ENCODE results near the gene SLC5A11. TPM values are rescaled to one million over a fixed set of nuclear protein-coding genes. Genes with fewer than 3 reads are reported as not detected.
A peak's percentile ranks its signal among the peaks of the same experiment; 100 is the strongest.

The SLC5A11 gene
- total and polyA plus RNA-seq, 2 of the 13 experiments (the other 11 are each of a cell fraction or from before 2014, with no cell fraction given): 1.2 to 3.3 TPM

DNA sequence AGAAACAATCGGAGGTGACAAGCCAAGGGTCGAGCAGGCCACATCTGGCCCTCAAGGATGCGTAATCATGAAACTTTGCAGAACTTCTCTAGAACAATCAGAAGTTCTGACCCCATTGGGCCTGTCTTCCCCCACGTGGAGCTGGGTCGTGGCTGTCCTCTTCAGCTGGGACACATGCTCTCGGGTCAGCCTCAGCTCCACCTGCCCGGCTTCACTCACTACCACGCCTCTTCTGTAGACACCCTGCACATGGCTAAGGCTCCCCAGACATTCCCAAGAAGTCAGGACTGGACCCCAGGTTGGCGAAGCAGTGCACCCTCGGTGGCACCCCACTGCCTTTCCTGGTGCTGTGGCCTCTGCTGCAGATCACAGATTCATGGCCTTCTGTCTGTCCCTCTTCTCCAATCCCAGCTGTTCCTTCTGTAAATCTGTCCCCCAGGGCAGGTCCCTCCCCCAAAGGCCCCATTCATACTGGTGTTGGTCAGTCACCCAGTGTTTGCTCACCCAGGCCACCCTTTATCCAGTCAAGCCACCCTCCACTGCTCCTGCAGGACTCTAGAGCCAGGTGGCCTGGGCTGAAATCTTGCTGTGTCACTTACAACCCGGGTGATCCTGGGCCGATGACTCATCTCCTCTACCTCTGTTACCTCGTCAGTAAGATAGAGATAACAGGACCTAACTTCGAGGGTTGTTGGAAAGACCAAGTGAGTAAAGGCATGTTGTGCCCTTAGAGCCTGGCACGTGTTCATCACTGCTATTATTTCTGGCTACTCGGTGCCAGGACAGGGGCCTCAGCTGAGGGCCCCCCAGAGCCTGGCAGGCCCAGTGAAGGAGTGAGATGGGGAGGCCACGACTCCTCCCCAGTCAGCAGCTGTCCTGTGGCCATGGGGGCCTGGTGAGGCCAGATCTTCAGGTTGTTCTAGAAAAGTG, 1.4 kb upstream of the SLC5A11 start (continued):
- TF ChIP-seq MAFK (conservative IDR thresholded peaks at IDR 0.05 in 1 of 2, IDR thresholded peaks at IDR 0.05 in 1 of 2; ENCODE audit: low read length in 2 of 2): peak; percentile 66 to 92
- TF ChIP-seq FOXP1 (IDR thresholded peaks at IDR 0.05): no peak
- no peak for TF ChIP-seq FOXP1 (CRISPR knock-in tag; IDR thresholded peaks at IDR 0.05)
- no peak for TF ChIP-seq KDM4B (CRISPR knock-in tag; IDR thresholded peaks at IDR 0.05)
- TF ChIP-seq BHLHE40 (IDR thresholded peaks at IDR 0.05; ENCODE audit: low read length): peak; percentile 15; the same call in 1 of the 2 replicates
- TF ChIP-seq FOSL2 (CRISPR knock-in tag; IDR thresholded peaks at IDR 0.05): peak; percentile 99
- TF ChIP-seq TMF1 (CRISPR knock-in tag; IDR thresholded peaks at IDR 0.05; ENCODE audit: low read depth): no peak
- TF ChIP-seq, protein P1, sequence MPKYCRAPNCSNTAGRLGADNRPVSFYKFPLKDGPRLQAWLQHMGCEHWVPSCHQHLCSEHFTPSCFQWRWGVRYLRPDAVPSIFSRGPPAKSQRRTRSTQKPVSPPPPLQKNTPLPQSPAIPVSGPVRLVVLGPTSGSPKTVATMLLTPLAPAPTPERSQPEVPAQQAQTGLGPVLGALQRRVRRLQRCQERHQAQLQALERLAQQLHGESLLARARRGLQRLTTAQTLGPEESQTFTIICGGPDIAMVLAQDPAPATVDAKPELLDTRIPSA (CRISPR knock-in tag; IDR thresholded peaks at IDR 0.05; ENCODE audit: borderline replicate concordance): no peak
- no peak for TF ChIP-seq CHD4 (IDR thresholded peaks at IDR 0.05; ENCODE audit: borderline replicate concordance, low read length)
- no peak for TF ChIP-seq ELF4 (CRISPR knock-in tag; IDR thresholded peaks at IDR 0.05; ENCODE audit: borderline replicate concordance)
- no peak for TF ChIP-seq RFX3 (CRISPR knock-in tag; IDR thresholded peaks at IDR 0.05)
- peak; percentile 59 for TF ChIP-seq MED8 (CRISPR knock-in tag; IDR thresholded peaks at IDR 0.05; ENCODE audit: insufficient replicate concordance)
- no peak for TF ChIP-seq ETV6 (CRISPR knock-in tag; conservative IDR thresholded peaks at IDR 0.05)
- no peak for TF ChIP-seq HMG20B (CRISPR knock-in tag; conservative IDR thresholded peaks at IDR 0.05)
- TF ChIP-seq ZNF234 (CRISPR knock-in tag; conservative IDR thresholded peaks at IDR 0.05): no peak
- TF ChIP-seq ZNF441 (CRISPR knock-in tag; IDR thresholded peaks at IDR 0.05; ENCODE audit: borderline replicate concordance): no peak
- TF ChIP-seq, protein P2, sequence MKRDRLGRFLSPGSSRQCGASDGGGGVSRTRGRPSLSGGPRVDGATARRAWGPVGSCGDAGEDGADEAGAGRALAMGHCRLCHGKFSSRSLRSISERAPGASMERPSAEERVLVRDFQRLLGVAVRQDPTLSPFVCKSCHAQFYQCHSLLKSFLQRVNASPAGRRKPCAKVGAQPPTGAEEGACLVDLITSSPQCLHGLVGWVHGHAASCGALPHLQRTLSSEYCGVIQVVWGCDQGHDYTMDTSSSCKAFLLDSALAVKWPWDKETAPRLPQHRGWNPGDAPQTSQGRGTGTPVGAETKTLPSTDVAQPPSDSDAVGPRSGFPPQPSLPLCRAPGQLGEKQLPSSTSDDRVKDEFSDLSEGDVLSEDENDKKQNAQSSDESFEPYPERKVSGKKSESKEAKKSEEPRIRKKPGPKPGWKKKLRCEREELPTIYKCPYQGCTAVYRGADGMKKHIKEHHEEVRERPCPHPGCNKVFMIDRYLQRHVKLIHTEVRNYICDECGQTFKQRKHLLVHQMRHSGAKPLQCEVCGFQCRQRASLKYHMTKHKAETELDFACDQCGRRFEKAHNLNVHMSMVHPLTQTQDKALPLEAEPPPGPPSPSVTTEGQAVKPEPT (CRISPR knock-in tag; IDR thresholded peaks at IDR 0.05; ENCODE audit: low read depth): no peak
- no peak for TF ChIP-seq CAMTA2 (CRISPR knock-in tag; IDR thresholded peaks at IDR 0.05; ENCODE audit: borderline replicate concordance)
- TF ChIP-seq NFIC (IDR thresholded peaks at IDR 0.05; ENCODE audit: low read length): no peak
- TF ChIP-seq, protein P3, sequence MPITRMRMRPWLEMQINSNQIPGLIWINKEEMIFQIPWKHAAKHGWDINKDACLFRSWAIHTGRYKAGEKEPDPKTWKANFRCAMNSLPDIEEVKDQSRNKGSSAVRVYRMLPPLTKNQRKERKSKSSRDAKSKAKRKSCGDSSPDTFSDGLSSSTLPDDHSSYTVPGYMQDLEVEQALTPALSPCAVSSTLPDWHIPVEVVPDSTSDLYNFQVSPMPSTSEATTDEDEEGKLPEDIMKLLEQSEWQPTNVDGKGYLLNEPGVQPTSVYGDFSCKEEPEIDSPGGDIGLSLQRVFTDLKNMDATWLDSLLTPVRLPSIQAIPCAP (CRISPR knock-in tag; IDR thresholded peaks at IDR 0.05; ENCODE audit: low read depth): no peak
- peak; percentile 49; the same call in 1 of the 2 replicates for TF ChIP-seq BCL6 (CRISPR knock-in tag; IDR thresholded peaks at IDR 0.05)
- peak; percentile 19; the same call in 1 of the 2 replicates for TF ChIP-seq POGZ (CRISPR knock-in tag; IDR thresholded peaks at IDR 0.05)
- no peak for TF ChIP-seq ZSCAN31 (CRISPR knock-in tag; IDR thresholded peaks at IDR 0.05; ENCODE audit: low read depth)
- no peak for TF ChIP-seq MEIS1 (CRISPR knock-in tag; IDR thresholded peaks at IDR 0.05; ENCODE audit: borderline replicate concordance)
- no peak for TF ChIP-seq ZBTB7A (CRISPR knock-in tag; IDR thresholded peaks at IDR 0.05)
- TF ChIP-seq, protein P4, sequence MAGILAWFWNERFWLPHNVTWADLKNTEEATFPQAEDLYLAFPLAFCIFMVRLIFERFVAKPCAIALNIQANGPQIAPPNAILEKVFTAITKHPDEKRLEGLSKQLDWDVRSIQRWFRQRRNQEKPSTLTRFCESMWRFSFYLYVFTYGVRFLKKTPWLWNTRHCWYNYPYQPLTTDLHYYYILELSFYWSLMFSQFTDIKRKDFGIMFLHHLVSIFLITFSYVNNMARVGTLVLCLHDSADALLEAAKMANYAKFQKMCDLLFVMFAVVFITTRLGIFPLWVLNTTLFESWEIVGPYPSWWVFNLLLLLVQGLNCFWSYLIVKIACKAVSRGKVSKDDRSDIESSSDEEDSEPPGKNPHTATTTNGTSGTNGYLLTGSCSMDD (CRISPR knock-in tag; IDR thresholded peaks at IDR 0.05): no peak
- TF ChIP-seq ZFP82 (CRISPR knock-in tag; IDR thresholded peaks at IDR 0.05; ENCODE audit: borderline replicate concordance): no peak
- TF ChIP-seq CBX5 (CRISPR knock-in tag; IDR thresholded peaks at IDR 0.05; ENCODE audit: borderline replicate concordance): peak; percentile 79; the same call in 1 of the 2 replicates

All from HepG2 (cell line).